HG03039 (cell line): ENCODE results near the gene PIK3R2.
A peak's percentile ranks its signal among the peaks of the same experiment; 100 is the strongest.
"Not testable (repeated sequence)": the region's sequence is repeated elsewhere in the genome, so short reads cannot be mapped to it uniquely, and the experiment has no call there.

Experiments
- ATAC-seq: cut with Tn5 transposase; IDR thresholded peaks from one replicate; pipeline ENCODE4 v1.9.1; 2021; ENCODE audit warnings: mild to moderate bottlenecking, moderate library complexity; ENCODE audit not compliant: unreplicated experiment

The PIK3R2 gene

GRCh38 chr19:18152817-18153555 is at the start of gene PIK3R2:
PIK3R2 (plus strand) TSS chr19:18153163; CDS start chr19:18155880, 2,717 bp downstream.
- peak; percentile 70 for ATAC-seq

- ATAC-seq = no peak
Measured at GRCh38 chr19:18104793-18105131, 48.2 kb upstream of the PIK3R2 start.

- not testable (repeated sequence) for ATAC-seq
Measured at GRCh38 chr19:18105259-18105658, 47.7 kb upstream of the PIK3R2 start.

- ATAC-seq = no peak
Measured at GRCh38 chr19:18107235-18107634, 45.7 kb upstream of the PIK3R2 start.

GRCh38 chr19:18108897-18109296 is 44.1 kb upstream of the PIK3R2 start:
- ATAC-seq = no peak

GRCh38 chr19:18109341-18109732 is 43.6 kb upstream of the PIK3R2 start:
- no peak for ATAC-seq

GRCh38 chr19:18109733-18110608 is 43.0 kb upstream of the PIK3R2 start:
- ATAC-seq = no peak

GRCh38 chr19:18110609-18111232 is 42.2 kb upstream of the PIK3R2 start:
- ATAC-seq = no peak

- no peak for ATAC-seq
Measured at GRCh38 chr19:18112989-18113478, 39.9 kb upstream of the PIK3R2 start.

GRCh38 chr19:18113827-18114226 is 39.1 kb upstream of the PIK3R2 start:
- ATAC-seq = no peak

- no peak for ATAC-seq
Measured at GRCh38 chr19:18114483-18114882, 38.5 kb upstream of the PIK3R2 start.

- no peak for ATAC-seq
Measured at GRCh38 chr19:18117364-18117691, 35.6 kb upstream of the PIK3R2 start.

GRCh38 chr19:18117692-18118378 is 35.1 kb upstream of the PIK3R2 start:
- ATAC-seq = peak; percentile 79

GRCh38 chr19:18118420-18119012 is 34.4 kb upstream of the PIK3R2 start:
- ATAC-seq = no peak

GRCh38 chr19:18119013-18119716 is 33.8 kb upstream of the PIK3R2 start:
- ATAC-seq = no peak

- ATAC-seq = no peak
Measured at GRCh38 chr19:18119717-18120105, 33.3 kb upstream of the PIK3R2 start.

- ATAC-seq = no peak
Measured at GRCh38 chr19:18120127-18120526, 32.8 kb upstream of the PIK3R2 start.

- no peak for ATAC-seq
Measured at GRCh38 chr19:18121166-18121565, 31.8 kb upstream of the PIK3R2 start.

- no peak for ATAC-seq
Measured at GRCh38 chr19:18122424-18122823, 30.5 kb upstream of the PIK3R2 start.
